NCI-H2196 (cell line): ENCODE results near the gene ARHGAP26.
A peak's percentile ranks its signal among the peaks of the same experiment; 100 is the strongest.

Experiments used
- DNase-seq: peaks from one replicate; lab custom pipeline; 2025; ENCODE audit not compliant: unreplicated experiment; lab: John Stamatoyannopoulos, UW

The ARHGAP26 gene

DNA sequence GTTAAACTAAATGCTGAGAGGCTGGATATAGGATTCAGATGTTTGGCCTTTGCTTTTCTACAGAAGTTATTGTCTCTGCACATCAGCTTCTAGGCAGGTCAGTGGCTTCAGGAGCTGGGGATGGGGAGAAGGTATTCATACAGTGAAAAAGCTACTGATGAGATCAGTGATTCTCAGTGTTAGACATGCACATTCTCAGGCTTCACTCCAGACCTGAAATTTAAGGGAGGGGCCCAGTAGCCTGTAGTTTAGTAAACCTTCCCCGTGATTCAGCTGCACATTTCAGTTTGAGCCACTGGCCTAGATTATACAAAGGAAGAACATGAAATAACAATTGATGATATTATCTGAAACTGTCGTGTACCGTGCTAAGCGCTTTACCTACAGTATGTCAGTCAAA is 127.2 kb downstream of the ARHGAP26 start:
- no peak for DNase-seq

DNA sequence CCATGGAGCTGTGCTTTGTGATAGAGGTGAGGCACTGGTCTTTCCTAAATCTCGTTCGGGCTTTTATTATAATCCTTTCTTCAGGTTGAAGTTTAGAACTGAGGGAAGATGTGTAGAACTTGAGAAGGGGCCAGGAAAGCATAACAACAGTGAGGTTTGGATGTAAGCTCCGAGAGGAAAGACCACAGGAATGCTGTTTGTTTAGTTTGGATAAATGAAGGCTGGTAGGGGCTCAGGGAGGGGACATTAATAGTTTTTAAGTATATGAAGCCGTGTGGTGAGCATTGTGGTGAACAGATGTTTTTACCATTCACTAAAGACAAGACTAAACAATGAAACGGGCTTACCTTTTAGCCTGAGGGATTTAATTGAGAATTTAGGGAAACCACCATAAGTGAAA is 130.8 kb downstream of the ARHGAP26 start:
- no peak for DNase-seq

DNA sequence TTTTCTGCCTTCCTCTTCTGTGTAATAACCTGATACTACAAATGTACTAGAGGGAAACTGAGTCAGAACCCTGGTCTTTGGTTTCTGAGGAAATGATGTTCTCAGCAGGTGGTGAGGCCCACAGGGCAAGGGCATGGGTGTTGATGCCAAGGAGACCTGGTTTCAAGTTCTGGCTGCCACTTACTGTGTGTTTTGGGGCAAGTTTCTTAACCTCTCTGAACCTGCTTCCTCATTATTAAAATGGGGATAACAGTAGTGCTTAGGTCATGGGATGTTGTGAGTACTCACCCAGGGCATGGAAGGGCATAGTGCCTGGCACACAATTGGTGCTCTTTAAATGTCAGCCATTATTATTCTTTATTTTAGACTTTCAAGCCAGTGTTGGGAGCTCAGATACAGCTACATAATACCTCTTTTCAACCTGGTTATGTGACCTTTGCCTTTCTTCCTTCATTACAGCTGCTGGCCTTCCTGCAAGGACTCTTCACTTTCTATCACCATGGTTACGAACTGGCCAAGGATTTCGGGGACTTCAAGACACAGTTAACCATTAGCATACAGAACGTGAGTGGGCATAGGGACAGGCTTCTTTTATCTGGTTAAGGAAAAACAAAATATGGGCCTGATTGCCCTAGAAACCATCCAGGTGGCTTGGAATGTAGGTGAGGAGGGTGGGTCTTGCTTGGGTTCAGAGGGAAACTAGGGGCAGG is 131.5 kb downstream of the ARHGAP26 start:
- no peak for DNase-seq

DNA sequence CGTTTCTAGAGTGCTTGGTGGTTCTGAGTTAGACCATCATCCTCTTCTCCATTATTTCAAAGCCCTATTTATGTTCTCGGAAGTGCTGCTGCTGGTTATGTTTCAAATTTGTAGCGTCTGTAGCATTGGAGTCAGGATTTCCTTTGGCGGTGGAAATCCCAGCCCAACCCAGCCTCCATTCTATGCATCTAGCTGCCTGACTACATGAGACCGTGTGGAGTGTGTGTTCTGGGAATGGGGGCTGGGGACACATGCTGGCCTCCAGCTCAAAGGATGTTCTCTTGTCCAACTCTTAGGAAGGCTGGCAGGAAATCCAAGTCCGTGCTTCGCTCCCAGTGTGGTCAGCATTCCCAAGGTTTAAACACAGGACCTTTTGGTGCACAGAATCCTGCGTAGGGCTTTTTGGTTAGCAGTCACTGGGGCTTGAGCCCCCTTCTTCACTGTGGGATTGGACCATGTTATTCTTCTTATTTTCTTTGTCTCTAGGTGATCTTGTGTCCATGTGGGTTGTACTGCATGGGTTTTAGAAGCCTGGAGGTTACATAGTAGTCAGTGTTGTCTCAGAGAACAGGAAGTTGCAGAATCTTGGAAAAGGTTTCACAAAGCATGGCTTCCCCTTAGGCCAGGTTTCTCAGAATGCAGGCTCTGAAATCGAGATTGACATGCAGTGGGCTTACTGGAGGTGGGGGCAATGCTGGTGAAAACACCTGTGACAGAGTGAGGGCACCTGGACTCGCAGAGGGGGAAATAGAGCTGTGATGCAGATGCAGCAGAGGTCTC is 132.2 kb downstream of the ARHGAP26 start:
- DNase-seq, result no peak

DNA sequence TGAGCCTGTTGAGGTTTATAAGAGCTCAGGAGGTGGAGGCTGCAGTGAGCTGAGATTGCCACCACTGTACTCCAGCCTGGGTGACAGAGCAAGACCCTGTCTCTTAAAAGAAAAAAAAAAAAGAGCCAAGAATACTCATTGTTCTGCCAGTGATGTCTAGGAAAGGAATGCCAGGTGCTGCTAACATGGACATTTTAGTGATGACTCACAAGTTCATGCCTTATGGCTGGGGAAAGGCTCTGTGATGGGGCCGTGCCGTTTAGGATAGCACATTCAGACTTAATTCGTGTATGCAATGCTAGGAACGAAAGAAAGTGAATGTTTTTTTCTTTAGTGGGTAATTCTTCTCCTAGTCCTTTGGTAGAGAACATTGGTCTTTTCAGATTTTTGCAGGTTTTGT is 134.2 kb downstream of the ARHGAP26 start:
- DNase-seq, result no peak

DNA sequence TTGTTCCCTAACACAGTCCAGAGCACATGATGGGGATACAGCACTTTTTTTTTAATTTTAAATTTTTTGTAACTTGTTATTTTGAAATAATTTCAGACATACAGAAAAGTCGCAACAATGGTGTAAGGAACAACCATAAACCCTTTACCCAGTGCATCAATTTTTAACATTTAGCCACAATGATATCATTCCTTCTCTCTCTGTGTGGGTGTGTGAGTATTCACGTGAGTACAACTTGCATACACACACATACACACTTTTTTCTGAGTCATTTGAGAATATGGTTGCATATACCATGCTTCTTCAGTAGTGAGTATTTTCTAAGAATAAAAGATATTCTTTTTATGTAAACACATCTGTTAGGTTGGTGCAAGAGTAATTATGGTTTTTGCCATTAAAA is 135.2 kb downstream of the ARHGAP26 start:
- no peak for DNase-seq

DNA sequence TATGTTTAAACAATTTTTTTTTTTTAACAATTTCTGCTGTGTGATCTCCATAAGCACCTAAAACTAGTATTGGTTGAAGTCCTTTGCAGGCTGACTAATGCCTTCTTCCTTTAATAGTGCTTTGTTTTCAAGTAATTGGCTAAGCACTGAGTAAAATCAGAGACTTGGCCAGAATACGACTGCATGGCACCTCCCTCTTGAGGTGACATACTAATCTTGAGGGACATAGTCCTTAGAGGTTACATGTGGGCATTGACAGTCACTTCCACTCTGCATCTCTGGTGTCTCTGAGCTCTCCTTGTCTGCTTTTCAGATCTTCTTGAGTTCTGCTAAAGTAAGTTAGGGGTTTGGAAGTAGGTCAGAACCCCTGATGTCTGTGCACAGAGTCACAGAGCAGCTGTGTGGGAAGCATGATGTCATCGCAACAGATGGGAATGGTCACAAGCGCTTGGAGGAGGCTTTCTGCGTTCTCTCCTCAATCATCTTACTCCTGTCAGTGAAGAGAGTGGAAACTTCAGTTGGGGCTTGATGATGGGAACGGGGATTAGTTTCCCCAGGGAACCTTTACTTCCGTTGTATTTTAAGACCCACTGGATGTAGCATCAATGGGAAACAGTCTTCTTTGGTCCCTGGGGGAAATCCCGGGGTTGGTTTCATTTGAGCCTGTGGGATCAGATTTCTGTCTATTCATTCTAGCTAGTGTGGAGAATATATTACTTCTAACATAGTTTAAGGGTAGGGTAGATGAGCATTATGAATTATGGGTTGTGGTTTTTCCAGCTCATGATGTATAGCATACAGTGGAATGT is 136.9 kb downstream of the ARHGAP26 start:
- no peak for DNase-seq

DNA sequence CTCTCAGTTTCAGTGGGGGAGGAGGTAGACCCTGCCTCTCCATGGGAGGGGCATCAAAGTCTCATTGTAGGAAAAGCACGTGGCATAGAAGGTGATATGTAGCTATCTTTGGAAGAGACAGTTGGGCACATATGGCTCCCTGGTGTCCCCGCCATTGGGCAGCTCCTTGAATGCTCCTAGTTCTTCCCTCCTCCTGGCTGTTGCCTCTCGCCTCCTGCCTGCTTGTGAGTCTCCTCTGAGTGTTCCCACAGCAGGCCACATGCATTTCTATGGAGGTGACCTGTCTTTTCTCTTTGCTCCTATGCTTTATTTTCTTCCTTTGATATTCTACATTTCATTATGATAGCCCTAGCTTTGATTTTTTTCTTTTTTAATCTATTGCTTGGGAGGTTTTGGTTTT is 138.5 kb downstream of the ARHGAP26 start:
- no peak for DNase-seq

DNA sequence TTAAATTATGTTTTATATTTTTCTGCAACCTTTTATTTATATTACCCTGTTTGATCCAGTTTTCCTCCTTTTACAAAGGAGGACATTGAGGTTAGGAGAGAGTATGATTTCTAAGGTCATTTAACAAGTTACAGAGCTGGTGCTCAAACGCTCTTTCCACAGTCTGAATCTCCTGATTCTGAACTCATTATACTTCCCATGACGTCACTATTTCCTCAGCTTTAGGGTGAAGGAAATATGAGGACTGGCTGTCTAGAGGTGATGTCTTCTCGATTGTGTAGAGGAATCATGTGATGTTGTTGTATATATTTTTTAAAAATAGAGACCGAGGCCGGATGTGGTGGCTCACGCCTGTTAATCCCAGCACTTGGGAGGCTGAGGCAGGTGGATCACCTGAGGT is 140.0 kb downstream of the ARHGAP26 start:
- DNase-seq, result no peak

DNA sequence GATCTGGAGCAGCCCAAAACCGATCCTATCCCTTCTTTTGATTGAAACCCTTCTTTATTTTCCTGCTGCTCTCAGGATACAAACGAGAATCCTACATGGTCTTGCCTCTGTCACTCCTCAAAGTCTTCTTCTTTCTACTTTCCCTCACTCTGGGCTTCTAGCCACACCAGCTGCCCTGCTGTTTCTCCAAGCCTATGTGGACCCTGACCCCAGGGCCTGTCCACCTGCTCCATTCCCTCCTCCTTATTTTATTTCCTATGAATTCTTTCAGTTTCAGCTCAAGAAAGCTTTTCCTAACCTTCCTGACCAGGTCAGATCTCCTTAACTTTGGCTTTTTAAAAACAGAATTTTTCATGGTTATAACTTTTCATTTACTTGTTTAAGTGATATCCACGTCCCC is 141.0 kb downstream of the ARHGAP26 start:
- no peak for DNase-seq

DNA sequence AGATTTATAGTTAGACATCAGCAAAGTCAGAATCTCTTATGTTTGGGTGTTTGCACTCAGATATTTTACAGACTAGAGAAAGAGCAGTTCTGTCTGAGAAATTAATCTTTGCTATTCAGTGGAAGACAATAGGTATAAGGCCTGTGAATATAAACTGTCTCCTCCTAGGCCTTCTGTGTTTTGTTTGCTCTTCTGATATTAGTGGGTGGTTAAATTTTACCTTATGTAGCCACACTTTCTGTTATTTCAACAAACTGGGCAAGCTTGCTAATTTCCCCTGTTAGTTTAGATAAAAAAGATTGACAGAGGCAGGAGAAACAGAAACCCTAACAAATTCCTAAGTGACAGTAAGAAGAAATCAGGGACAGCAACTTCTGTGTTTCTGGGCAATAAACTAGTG is 141.6 kb downstream of the ARHGAP26 start:
- DNase-seq, result no peak

DNA sequence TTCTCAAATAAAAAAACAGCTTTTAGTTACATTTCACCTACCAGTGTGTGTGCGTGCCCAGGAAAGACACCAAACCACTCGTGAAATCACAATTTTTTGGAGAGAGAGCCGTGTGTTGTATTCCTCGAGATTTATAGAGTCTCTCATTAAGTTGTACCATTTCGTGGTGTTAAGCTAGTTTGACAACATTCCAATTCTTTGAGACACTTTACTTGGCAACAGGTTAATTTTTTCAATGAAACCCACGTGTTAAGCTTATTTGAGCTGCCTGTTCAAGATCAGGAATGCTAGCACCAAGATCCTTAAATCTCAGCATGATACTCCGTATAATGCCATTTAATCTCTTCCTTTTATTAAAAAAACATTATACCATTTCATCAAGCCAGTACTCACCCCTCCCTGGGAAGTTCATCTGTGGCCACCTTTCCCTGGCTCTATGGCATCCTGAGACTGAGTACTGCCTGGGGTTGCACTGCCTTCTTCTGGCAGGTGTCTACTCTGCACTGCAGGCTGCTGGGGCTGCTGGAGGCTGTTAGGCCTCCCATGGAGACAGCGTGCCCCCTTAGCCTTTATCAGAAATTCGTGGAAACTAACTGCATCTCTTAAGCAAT is 143.7 kb downstream of the ARHGAP26 start:
- DNase-seq, result no peak

DNA sequence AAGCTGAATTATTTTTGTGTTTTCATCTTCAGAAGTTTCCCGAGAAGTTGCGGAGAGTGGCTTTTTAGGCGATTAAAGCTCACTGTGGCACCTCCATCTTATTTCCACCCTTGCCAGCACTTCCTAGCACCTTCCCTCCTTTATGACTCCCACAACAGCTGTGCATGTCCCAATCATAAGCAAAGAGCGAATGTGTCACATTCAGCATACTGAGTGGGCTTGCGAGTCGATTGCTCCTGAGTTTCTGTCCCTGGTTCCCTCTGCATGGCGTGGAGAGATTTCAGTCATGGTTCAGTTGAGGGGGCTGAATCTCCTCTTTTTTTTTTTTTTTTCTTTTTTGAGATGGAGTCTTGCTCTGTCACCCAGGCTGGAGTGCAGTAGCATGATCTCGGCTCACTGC is 144.9 kb downstream of the ARHGAP26 start:
- no peak for DNase-seq

DNA sequence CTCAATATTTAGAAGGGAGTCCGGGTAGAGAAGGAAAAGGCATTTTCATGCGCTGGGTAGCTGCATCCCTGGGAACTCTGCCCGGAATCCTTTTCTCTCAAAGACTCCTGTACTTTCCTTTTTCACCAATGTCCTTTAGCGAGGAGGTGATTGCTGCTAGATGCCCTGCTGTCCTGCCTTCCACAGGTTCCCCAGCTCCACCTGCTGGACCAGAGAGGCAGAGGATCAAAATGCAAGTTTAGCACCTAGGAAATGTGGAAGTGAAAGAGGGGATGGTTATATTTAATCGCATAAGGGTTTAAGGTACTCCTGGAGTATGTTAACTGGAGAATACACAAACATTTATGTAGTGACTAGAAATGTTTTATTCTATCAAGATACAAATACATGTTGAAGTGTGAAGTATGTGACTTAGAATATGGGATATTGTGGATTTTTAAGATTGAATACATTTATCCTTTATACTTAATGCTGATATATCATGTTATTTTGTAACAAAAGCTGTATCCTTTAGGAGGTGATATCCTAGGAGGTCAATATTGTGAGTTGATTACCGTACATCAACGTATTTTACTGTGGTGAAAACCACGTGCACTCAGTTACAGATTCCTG is 145.7 kb downstream of the ARHGAP26 start:
- peak; percentile 54 for DNase-seq

DNA sequence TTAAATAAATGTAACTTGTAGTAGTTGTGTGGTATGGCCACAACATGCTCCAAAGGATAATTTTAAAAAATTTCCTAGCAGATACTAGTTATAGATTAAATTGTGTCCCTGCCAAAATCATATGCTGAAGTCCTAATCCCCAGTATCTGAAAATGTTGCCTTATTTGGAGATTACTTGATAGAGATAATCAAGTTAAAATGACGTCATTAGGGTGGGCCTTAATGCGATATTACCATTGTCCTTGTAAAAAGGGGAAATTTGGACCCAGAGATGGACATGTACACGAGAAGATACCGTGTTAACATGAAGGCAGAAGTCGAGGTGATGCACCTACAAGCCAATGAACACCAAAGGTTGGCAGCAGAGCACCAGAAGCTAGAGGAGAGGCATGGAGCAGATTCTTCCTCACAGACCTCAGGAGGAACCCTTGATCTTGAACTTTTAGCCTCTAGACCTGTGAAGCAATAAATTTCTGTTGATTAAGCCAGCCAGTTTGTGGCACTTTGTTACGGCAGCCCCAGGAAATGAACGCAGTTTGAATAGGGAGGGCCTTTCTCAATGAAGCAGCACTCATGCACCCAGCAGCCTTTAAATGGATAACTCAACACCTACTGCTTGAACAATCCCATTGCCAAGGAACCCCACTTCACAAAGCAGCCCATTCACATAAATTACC is 148.9 kb downstream of the ARHGAP26 start:
- no peak for DNase-seq

DNA sequence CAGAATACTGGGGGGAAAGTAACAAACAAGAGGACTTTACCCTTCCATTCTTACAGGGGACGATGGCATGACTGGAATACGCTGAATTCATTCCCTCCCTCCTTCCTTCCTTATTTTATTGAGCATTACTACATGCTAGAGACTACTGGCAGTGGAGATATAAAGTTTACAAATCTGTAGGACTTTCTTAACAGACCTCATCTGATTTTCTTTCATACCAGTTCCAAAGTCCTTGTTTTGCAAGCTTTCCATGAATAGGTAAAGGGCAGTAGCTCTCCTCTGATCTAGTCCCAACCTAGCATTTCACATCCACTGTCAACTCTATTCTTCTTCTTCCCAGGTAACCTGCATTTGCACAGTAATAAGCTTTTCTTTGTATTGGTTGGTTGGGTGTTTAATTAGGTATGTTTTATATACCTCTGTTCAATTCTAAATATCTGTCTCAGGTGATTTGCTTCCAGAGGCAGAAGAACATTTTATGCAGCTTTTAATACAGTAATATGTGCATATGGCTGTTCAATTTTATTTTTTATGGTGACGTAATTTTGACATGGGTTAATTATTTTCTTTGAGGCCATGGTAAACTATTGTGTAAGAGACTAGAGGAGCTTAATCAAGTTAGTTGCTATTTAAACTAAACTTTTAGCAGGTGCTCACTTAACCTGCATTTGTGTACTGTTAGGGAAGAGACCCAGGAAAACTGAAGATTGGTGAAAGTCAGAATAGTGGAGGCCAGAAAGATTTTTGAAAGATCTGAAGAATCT is 150.9 kb downstream of the ARHGAP26 start:
- no peak for DNase-seq

DNA sequence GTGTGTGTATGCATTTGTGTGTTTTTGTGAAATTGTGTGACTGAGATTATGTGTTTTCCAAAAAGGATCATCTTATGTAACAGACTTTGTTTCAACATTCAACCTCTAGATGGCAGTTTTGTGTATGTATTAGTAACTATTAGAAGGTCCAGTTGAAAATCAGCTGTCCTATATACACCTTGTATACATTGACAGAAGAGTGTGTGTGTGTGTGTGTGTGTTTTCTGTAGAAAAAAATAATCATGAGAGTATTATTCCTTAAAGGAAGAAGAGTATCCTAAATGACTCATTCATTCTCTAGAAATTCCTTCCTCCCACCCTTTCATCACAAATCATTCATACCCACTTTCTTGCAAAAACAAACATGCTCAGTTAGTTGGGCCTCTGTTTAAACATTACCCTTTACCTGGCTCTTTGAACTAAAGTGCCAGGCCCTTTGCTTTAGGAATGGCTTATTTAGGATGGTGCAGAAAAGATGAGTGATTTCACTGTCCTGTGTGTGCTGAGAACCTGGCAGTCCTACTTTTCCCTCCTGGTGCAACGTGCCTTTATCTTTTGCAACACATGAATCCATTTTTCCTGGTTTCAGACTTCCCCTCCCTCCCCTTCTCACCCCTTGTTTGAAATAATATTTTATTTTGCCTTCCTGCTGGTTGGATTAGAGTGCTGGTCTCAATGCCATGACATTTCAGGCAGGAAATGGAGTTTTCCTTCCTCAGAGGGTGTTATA is 152.2 kb downstream of the ARHGAP26 start:
- peak; percentile 61 for DNase-seq

DNA sequence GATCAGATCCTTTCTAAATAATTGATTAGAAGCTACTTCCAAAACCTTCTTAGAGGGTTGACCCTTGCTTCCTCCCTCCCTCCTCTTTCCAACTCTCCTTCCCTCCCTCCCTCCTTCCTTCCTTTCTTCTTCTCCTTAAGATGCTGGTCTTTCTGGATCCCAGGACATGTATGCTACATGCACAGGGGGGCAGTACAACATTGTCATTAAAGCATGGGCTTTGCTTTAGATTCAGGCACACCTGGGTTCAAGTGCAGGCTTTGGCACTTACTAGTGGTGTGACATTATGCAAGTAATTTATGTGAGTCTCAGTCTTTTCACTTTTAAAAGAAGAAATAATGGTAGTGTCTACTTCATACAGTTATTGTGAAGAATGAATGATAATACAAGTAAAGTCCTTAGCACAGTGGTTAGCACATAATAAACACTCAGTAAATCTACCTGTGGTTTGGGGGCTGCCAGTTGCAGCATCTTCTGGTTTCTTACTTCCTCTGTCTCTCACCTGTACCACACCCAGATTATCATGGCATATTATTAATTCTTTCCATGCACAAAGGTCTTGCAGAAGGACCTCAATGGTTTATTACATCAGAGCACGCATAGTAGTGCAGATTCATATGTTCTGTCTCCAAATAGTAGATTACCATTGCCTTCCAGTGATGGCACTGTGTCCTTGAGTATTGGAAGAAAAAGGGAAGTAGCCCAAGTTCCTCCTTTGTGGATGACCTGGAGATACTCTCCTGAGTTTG is 154.1 kb downstream of the ARHGAP26 start:
- peak; percentile 27 for DNase-seq
